HEK293T (cell line): ENCODE measurements around the gene F13B.

Experiments
- CTCF ChIA-PET: fragments of 350-600 bp; formaldehyde crosslinking; extraction: SDS; loops from one replicate; lab custom pipeline; 2021; ENCODE audit warnings: antibody characterized with exemption, inconsistent platforms; lab: Yijun Ruan, JAX
- POLR2A ChIA-PET: fragments of 350-600 bp; formaldehyde crosslinking; extraction: SDS; loops from one replicate; lab custom pipeline; 2020; ENCODE audit warnings: antibody characterized with exemption, inconsistent platforms; lab: Yijun Ruan, JAX
- DNase-seq: peaks from one replicate; pipeline ENCODE4 v3.0.0; 2012; ENCODE audit warnings: mixed read lengths; ENCODE audit errors: extremely low spot score
- ARNT ChIP-seq: fragments of 450-650 bp; IDR thresholded peaks from 2 replicates; pipeline ENCODE4 v1.6.1; 2017; ENCODE audit warnings: mild to moderate bottlenecking
- BHLHE40 ChIP-seq: fragments of 450-650 bp; IDR thresholded peaks from 2 replicates; pipeline ENCODE4 v1.6.1; 2016; ENCODE audit warnings: mild to moderate bottlenecking, moderate library complexity, borderline replicate concordance
- CTBP1 ChIP-seq: fragments of 450-650 bp; IDR thresholded peaks from 2 replicates; pipeline ENCODE4 v1.6.1; 2016; ENCODE audit warnings: borderline replicate concordance
- ELF4 ChIP-seq: fragments of 450-650 bp; IDR thresholded peaks from 2 replicates; pipeline ENCODE4 v1.6.1; 2017; ENCODE audit warnings: antibody characterized with exemption
- FOXA1 ChIP-seq: fragments of 450-650 bp; IDR thresholded peaks from 2 replicates; pipeline ENCODE4 v1.6.1; 2016; ENCODE audit warnings: mild to moderate bottlenecking
- FOXK2 ChIP-seq: fragments of 450-650 bp; IDR thresholded peaks from 2 replicates; pipeline ENCODE4 v1.6.1; 2016; ENCODE audit warnings: mild to moderate bottlenecking
- FOXM1 ChIP-seq: fragments of 450-650 bp; IDR thresholded peaks from 2 replicates; pipeline ENCODE4 v1.6.1; 2017; ENCODE audit warnings: mild to moderate bottlenecking, borderline replicate concordance
- HDGF ChIP-seq: fragments of 450-650 bp; IDR thresholded peaks from 2 replicates; pipeline ENCODE4 v1.6.1; 2017; ENCODE audit warnings: antibody characterized with exemption, borderline replicate concordance
- L3MBTL2 ChIP-seq: fragments of 450-650 bp; conservative IDR thresholded peaks from 2 replicates; pipeline ENCODE4 v1.6.1; 2016; ENCODE audit warnings: mild to moderate bottlenecking
- LEF1 ChIP-seq: fragments of 450-650 bp; IDR thresholded peaks from 2 replicates; pipeline ENCODE4 v1.6.1; 2017; ENCODE audit warnings: mild to moderate bottlenecking, borderline replicate concordance
- NFRKB ChIP-seq: fragments of 450-650 bp; IDR thresholded peaks from 2 replicates; pipeline ENCODE4 v1.6.1; 2016; ENCODE audit warnings: mild to moderate bottlenecking, moderate library complexity
- PKNOX1 ChIP-seq: fragments of 450-650 bp; IDR thresholded peaks from 2 replicates; pipeline ENCODE4 v1.6.1; 2016
- SP1 ChIP-seq: fragments of 450-650 bp; IDR thresholded peaks from 2 replicates; pipeline ENCODE4 v1.6.1; 2017
- SUZ12 ChIP-seq: fragments of 450-650 bp; IDR thresholded peaks from 2 replicates; pipeline ENCODE4 v1.6.1; 2016; ENCODE audit warnings: mild to moderate bottlenecking
- TARDBP ChIP-seq: fragments of 450-650 bp; IDR thresholded peaks from 2 replicates; pipeline ENCODE4 v1.6.1; 2016
- ZNF384 ChIP-seq: fragments of 450-650 bp; IDR thresholded peaks from 2 replicates; pipeline ENCODE4 v1.6.1; 2016

Gene F13B

GRCh38 chr1:197096137-197096536 lies 29.1 kb upstream of the F13B start:
- CTCF ChIA-PET, result no interaction called here
- DNase-seq, result no peak
- POLR2A ChIA-PET, result no interaction called here
- no peak for TF ChIP-seq ELF4
- no peak for TF ChIP-seq L3MBTL2
- no peak for TF ChIP-seq FOXM1
- TF ChIP-seq LEF1, result no peak
- no peak for TF ChIP-seq SP1
- TF ChIP-seq CTBP1, result no peak
- no peak for TF ChIP-seq FOXK2
- TF ChIP-seq BHLHE40, result no peak
- no peak for TF ChIP-seq ZNF384
- TF ChIP-seq ARNT, result no peak
- TF ChIP-seq NFRKB, result no peak
- TF ChIP-seq FOXA1, result no peak
- TF ChIP-seq HDGF, result no peak
- no peak for TF ChIP-seq TARDBP
- TF ChIP-seq PKNOX1, result no peak
- no peak for TF ChIP-seq SUZ12

DNA sequence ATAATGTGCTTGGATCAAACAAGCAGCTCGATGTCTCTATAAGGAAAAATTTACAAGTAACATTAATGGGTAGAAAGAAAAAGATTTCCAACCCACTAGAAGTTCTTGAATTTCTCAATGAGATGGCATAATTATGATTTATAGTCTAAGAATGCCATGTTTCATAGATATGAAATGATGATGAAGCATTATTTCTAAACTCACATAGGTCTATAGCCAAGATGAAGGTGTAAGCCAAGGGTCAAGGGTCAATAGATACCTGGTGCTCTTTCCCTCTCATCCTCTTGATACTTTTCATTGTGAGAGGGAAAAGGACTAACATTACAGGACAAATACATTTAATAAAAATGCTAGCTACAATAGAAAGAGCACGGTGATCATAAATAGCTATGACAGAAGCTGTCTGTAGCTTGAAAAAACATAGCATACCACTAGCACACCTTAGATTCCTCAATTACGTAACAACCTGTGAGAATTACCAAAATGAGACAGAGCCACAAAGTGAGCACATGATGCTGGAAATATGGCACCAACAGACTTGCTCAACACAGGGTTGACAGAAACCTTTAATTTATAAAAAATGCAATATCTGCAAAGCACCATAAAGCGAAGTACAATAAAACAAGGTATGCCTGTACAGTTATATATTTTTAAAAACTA lies 26.3 kb upstream of the F13B start:
- DNase-seq, result no peak
- CTCF ChIA-PET, result no interaction called here
- POLR2A ChIA-PET, result no interaction called here
- no peak for TF ChIP-seq TARDBP
- TF ChIP-seq FOXA1, result no peak
- TF ChIP-seq LEF1, result no peak
- TF ChIP-seq BHLHE40, result no peak
- no peak for TF ChIP-seq FOXM1

DNA sequence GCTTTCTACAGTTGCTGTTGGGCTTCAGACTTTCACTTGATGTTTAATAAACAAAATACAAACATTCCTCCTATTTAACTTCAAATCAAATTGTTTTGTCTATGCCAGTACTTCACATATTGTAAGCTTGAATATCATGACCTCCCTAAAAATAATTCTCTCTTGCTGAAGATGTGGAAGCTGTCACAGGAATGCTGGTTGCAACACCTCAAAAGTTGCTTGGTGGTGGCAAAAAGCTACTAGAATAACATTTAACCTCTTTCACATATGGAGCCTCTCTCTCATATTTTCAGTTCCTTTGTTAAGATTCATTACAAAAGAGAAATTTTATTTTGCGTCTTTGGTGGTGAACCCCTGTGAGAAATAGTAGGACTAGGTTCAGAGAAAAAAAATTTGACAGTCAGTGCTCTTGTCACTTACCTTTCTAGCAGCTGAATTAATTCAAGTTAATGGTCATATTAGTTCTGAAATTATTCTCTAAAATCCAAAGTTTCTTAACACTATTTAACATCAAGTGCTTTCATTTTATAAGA lies 25.5 kb upstream of the F13B start:
- ChIA-PET CTCF (no interaction called here), POLR2A (no interaction called here)
- no peak for DNase-seq
- TF ChIP-seq FOXM1, result no peak
- no peak for TF ChIP-seq SUZ12
- no peak for TF ChIP-seq ARNT
- TF ChIP-seq TARDBP, result no peak
- TF ChIP-seq ELF4, result no peak
- no peak for TF ChIP-seq FOXA1
- no peak for TF ChIP-seq BHLHE40
- TF ChIP-seq HDGF, result no peak
- TF ChIP-seq FOXK2, result no peak
- TF ChIP-seq L3MBTL2, result no peak
- no peak for TF ChIP-seq CTBP1
- TF ChIP-seq ZNF384, result no peak
- no peak for TF ChIP-seq SP1
- TF ChIP-seq LEF1, result no peak
- no peak for TF ChIP-seq NFRKB
- TF ChIP-seq PKNOX1, result no peak

- no peak for DNase-seq
- ChIA-PET POLR2A (no interaction called here), CTCF (no interaction called here)
- no peak for TF ChIP-seq HDGF
- no peak for TF ChIP-seq NFRKB
- no peak for TF ChIP-seq FOXA1
- no peak for TF ChIP-seq TARDBP
- no peak for TF ChIP-seq SP1
- TF ChIP-seq ELF4, result no peak
- no peak for TF ChIP-seq SUZ12
- TF ChIP-seq FOXK2, result no peak
- TF ChIP-seq CTBP1, result no peak
- no peak for TF ChIP-seq FOXM1
- no peak for TF ChIP-seq ZNF384
- TF ChIP-seq LEF1, result no peak
- no peak for TF ChIP-seq L3MBTL2
Measured at GRCh38 chr1:197083474-197083873, 16.4 kb upstream of the F13B start.

- no peak for DNase-seq
- CTCF ChIA-PET, result no interaction called here
- POLR2A ChIA-PET, result no interaction called here
- TF ChIP-seq TARDBP (no peak), PKNOX1 (no peak), ELF4 (no peak), ARNT (no peak), SUZ12 (no peak), NFRKB (no peak), FOXM1 (no peak), BHLHE40 (no peak), L3MBTL2 (no peak), ZNF384 (no peak), FOXK2 (no peak), SP1 (no peak), HDGF (no peak), FOXA1 (no peak), CTBP1 (no peak)
Measured at GRCh38 chr1:197081117-197081753, 14.2 kb upstream of the F13B start.
